Measurements from ENCODE around the gene RHOBTB3.

Gene RHOBTB3

GRCh38 chr5:95826949-95827891, 96.1 kb downstream of the RHOBTB3 start:
- H3K4me3 ChIP-seq (ENCODE audit: low read length, poor library complexity, severe bottlenecking): no peak overlapping the region

GRCh38 chr5:95827892-95828246, 96.7 kb downstream of the RHOBTB3 start:
- H3K27me3 ChIP-seq (ENCODE audit: insufficient read depth, low read length, poor library complexity, severe bottlenecking): no peaks in the 10 kb centered on the region
- no peak overlapping the region for H3K4me3 ChIP-seq (ENCODE audit: low read length, poor library complexity, severe bottlenecking)
- peaks cover 4% of the 10 kb centered on the region; the same call in 1 of the 2 replicates for H3F3A ChIP-seq (ENCODE audit: low read depth)
- H3K9me3 ChIP-seq (ENCODE audit: insufficient read depth, low read depth, low read length): no peaks in the 10 kb centered on the region
- H4K20me1 ChIP-seq (ENCODE audit: insufficient read depth, low read length, poor library complexity, severe bottlenecking): no peaks in the 10 kb centered on the region
- peaks cover 44% of the 10 kb centered on the region for H3K4me1 ChIP-seq (ENCODE audit: insufficient read depth, low read length, poor library complexity, severe bottlenecking)
- no peaks in the 10 kb centered on the region for H3K9me2 ChIP-seq (replicated peaks; ENCODE audit: low read depth, low read length)
- H3K36me3 ChIP-seq (ENCODE audit: insufficient read depth, low read length): no peaks in the 10 kb centered on the region
- no peak overlapping the region for H3K4me2 ChIP-seq (ENCODE audit: low read depth, low read length, poor library complexity, severe bottlenecking)
- peaks cover 7% of the 10 kb centered on the region; the same call in 1 of the 2 replicates for H3K79me2 ChIP-seq (ENCODE audit: insufficient read depth, low read length)
- H2AFZ ChIP-seq (ENCODE audit: low read length): no peak overlapping the region
- TF ChIP-seq EZH2phosphoT487 (IDR thresholded peaks at IDR 0.05; ENCODE audit: borderline replicate concordance): no peak
- no peak for TF ChIP-seq CTCF (conservative IDR thresholded peaks at IDR 0.05; ENCODE audit: low read length)
- H3K9ac ChIP-seq (ENCODE audit: low read depth, low read length, poor library complexity, severe bottlenecking): no peak overlapping the region

More at GRCh38 chr5:95826949-95827891, 96.1 kb downstream of the RHOBTB3 start:
- Histone ChIP-seq H2AFZ (ENCODE audit: low read length) (no peak overlapping the region), H4K20me1 (ENCODE audit: insufficient read depth, low read length, poor library complexity, severe bottlenecking) (no peaks in the 10 kb centered on the region), H3K4me1 (ENCODE audit: insufficient read depth, low read length, poor library complexity, severe bottlenecking) (peaks cover 40% of the 10 kb centered on the region), H3K79me2 (ENCODE audit: insufficient read depth, low read length) (peaks cover 10% of the 10 kb centered on the region), H3K27me3 (ENCODE audit: insufficient read depth, low read length, poor library complexity, severe bottlenecking) (no peaks in the 10 kb centered on the region), H3F3A (ENCODE audit: low read depth) (peaks cover 4% of the 10 kb centered on the region; the same call in 1 of the 2 replicates), H3K9me3 (ENCODE audit: insufficient read depth, low read depth, low read length) (no peaks in the 10 kb centered on the region), H3K9me2 (replicated peaks; ENCODE audit: low read depth, low read length) (no peaks in the 10 kb centered on the region), H3K36me3 (ENCODE audit: insufficient read depth, low read length) (no peaks in the 10 kb centered on the region), H3K9ac (ENCODE audit: low read depth, low read length, poor library complexity, severe bottlenecking) (no peak overlapping the region), H3K4me2 (ENCODE audit: low read depth, low read length, poor library complexity, severe bottlenecking) (no peak overlapping the region)
- TF ChIP-seq EZH2phosphoT487 (IDR thresholded peaks at IDR 0.05; ENCODE audit: borderline replicate concordance) (no peak), CTCF (conservative IDR thresholded peaks at IDR 0.05; ENCODE audit: low read length) (no peak)

GRCh38 chr5:95830226-95830625, 99.1 kb downstream of the RHOBTB3 start:
- TF ChIP-seq EZH2phosphoT487 (IDR thresholded peaks at IDR 0.05; ENCODE audit: borderline replicate concordance): no peak
- no peak for TF ChIP-seq CTCF (conservative IDR thresholded peaks at IDR 0.05; ENCODE audit: low read length)
- Histone ChIP-seq H2AFZ (ENCODE audit: low read length) (no peak overlapping the region), H3K4me2 (ENCODE audit: low read depth, low read length, poor library complexity, severe bottlenecking) (no peak overlapping the region), H3K79me2 (ENCODE audit: insufficient read depth, low read length) (no peaks in the 10 kb centered on the region), H3K36me3 (ENCODE audit: insufficient read depth, low read length) (no peaks in the 10 kb centered on the region), H3K9ac (ENCODE audit: low read depth, low read length, poor library complexity, severe bottlenecking) (no peak overlapping the region), H3K9me3 (ENCODE audit: insufficient read depth, low read depth, low read length) (no peaks in the 10 kb centered on the region), H4K20me1 (ENCODE audit: insufficient read depth, low read length, poor library complexity, severe bottlenecking) (no peaks in the 10 kb centered on the region), H3K9me2 (replicated peaks; ENCODE audit: low read depth, low read length) (no peaks in the 10 kb centered on the region), H3F3A (ENCODE audit: low read depth) (no peaks in the 10 kb centered on the region), H3K4me3 (ENCODE audit: low read length, poor library complexity, severe bottlenecking) (no peak overlapping the region), H3K4me1 (ENCODE audit: insufficient read depth, low read length, poor library complexity, severe bottlenecking) (peaks cover 41% of the 10 kb centered on the region), H3K27me3 (ENCODE audit: insufficient read depth, low read length, poor library complexity, severe bottlenecking) (no peaks in the 10 kb centered on the region)
